ENCODE results near the gene RNF123. TPM values are rescaled to one million over a fixed set of nuclear protein-coding genes. Genes with fewer than 3 reads are reported as not detected.
A peak's percentile ranks its signal among the peaks of the same experiment; 100 is the strongest.

Gene RNF123
- 53.8 and 54.3 TPM in 2 replicates for total RNA-seq

DNA sequence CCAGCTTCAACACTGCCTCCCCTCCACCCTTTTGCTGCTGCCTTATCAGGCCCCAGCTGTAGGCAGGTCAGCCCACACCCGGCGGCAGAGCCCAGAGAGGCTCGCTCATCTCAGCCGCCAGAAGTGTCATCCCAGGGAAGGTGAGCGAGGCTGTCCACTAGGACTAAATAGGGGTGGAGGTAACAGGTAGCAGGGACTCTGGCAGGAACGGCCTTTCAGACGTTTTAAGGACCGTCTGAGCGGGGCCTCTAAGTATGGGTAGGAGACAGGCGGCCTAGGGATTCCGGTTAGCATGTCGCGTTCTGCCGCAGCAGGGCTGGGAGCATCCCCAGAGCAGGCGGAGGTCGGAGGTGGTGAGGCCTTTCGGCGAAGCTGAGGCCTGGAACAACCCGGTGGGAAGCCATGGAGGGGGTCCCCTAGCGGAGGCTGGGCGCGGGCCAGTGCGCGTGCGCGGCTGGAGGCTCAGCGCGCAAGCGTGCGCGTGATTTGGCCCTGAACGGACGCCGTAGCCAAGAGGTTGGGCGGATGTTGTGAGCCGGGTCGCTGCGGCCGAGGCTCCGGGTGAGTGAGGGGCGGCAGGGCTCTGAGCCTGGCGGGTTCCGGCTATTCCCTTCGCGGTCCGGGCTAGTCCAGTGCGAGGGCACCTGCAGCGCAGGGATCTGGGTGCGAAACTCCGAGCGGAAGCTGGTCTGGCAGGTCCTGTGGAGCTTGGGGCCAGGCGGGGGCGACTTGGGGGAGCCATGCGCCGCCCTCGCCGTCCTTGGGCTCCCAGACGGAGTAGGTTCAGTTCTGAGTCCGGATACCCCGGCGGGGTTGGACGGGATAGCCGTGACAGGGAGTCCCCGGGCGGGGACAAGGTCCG, at the start of gene RNF123, which contains the start of gene MST1:
Gene RNF123, plus strand, starts transcription at position 512 of the 862 bp plus-strand sequence. CDS start 1,609 bp downstream, outside the sequence.
Gene MST1, minus strand, starts transcription at position 429 of the 862 bp plus-strand sequence. CDS start 783 bp downstream, outside the sequence.
- H3K4me1 Mint-ChIP-seq (ENCODE audit: low read depth) = peaks cover 21% of the 10 kb centered on the region
- peak within 1 kb of the TSS; percentile 97 for H3K4me3 Mint-ChIP-seq
- H3K36me3 Mint-ChIP-seq (ENCODE audit: low read depth) = peaks cover 3% of the 10 kb centered on the region
- peak within 1 kb of the TSS; percentile 91 for H3K27ac Mint-ChIP-seq
- H3K27me3 Mint-ChIP-seq (ENCODE audit: insufficient read depth) = peaks cover 2% of the 10 kb centered on the region
- intact Hi-C loops (cut with micrococcal nuclease) = loop anchor here (1.0 to 5.0 kb wide), 4 partner anchors 15 to 597 kb away; partner anchors contain the start of genes AMIGO3, APEH, QRICH1 and TRAIP
- DNase-seq (ENCODE audit: low spot score) = peak; percentile 91
- H3K9me3 Mint-ChIP-seq = no peaks in the 10 kb centered on the region

DNA sequence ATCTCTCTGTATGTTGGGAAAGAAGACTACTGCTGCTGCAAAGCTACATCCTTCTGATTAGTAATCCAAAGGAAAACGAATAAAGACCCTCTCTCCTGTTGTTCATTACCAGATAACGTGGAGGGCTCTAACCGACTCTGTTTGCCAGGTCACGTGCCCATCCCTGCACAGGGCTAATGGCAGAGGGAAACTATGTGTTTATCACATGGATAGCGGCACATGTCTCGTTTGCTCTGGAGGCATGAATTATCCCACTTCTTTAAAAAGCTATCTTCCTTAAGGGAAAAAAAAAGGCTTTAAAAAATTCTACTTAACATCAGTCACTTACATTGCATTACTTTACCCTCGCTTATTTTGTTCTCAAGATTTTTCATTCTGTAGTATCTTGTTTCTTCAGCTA, 48.1 kb upstream of the RNF123 start:
- DNase-seq (ENCODE audit: low spot score) = no peak
- no peaks in the 10 kb centered on the region for H3K36me3 Mint-ChIP-seq (ENCODE audit: low read depth)
- no peaks in the 10 kb centered on the region for H3K27me3 Mint-ChIP-seq (ENCODE audit: insufficient read depth)
- H3K4me3 Mint-ChIP-seq = no peak overlapping the region
- H3K27ac Mint-ChIP-seq = no peak overlapping the region
- intact Hi-C loops (cut with micrococcal nuclease) = no loop called here
- peaks cover 6% of the 10 kb centered on the region for H3K4me1 Mint-ChIP-seq (ENCODE audit: low read depth)
- no peaks in the 10 kb centered on the region for H3K9me3 Mint-ChIP-seq

DNA sequence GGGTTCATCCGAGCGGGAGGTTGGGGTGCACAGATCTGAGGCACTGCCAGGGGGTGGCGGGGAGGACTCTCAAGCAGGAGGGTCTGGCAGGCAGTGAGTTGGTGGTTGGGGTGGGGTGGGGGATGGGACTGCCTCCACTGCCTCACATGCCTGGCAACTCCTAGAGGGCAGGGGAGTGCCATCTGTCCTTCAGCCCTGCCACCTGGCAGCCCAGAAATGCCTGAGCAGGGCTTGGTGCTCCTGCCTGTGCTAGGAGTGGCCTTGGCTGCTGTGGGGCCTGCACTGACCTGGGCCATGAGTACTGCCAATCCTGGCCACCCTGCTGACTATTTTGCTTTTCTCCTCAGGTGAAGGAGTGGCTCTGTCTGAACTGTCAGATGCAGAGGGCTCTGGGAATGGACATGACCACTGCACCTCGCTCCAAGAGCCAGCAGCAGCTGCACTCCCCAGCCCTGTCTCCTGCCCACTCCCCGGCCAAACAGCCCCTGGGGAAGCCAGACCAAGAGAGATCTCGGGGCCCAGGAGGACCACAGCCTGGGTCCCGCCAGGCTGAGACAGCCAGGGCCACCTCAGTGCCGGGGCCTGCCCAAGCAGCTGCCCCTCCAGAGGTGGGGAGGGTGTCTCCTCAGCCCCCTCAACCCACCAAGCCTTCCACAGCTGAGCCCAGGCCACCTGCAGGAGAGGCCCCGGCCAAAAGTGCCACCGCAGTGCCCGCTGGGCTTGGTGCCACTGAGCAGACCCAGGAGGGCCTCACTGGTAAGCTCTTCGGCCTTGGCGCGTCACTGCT, 47.2 kb upstream of the RNF123 start:
- no peak overlapping the region for H3K4me3 Mint-ChIP-seq
- no peak overlapping the region for H3K27ac Mint-ChIP-seq
- H3K36me3 Mint-ChIP-seq (ENCODE audit: low read depth) = no peaks in the 10 kb centered on the region
- H3K9me3 Mint-ChIP-seq = no peaks in the 10 kb centered on the region
- no peaks in the 10 kb centered on the region for H3K27me3 Mint-ChIP-seq (ENCODE audit: insufficient read depth)
- intact Hi-C loops (cut with micrococcal nuclease) = no loop called here
- DNase-seq (ENCODE audit: low spot score) = no peak
- peaks cover 2% of the 10 kb centered on the region for H3K4me1 Mint-ChIP-seq (ENCODE audit: low read depth)

DNA sequence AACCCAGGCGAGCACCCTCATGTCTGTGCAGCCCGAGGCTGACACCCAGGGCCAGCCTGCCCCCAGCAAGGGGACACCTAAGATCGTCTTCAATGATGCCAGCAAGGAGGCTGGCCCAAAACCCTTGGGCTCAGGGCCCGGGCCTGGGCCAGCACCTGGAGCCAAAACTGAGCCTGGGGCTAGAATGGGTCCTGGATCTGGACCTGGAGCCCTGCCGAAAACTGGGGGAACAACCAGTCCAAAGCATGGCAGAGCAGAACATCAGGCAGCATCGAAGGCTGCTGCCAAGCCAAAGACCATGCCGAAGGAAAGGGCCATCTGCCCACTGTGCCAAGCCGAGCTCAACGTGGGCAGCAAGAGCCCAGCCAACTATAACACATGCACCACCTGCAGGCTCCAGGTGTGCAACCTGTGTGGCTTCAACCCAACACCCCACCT, 46.6 kb upstream of the RNF123 start:
- H3K9me3 Mint-ChIP-seq = no peaks in the 10 kb centered on the region
- H3K36me3 Mint-ChIP-seq (ENCODE audit: low read depth) = no peaks in the 10 kb centered on the region
- no peaks in the 10 kb centered on the region for H3K4me1 Mint-ChIP-seq (ENCODE audit: low read depth)
- H3K27ac Mint-ChIP-seq = no peak overlapping the region
- no peak for DNase-seq (ENCODE audit: low spot score)
- intact Hi-C loops (cut with micrococcal nuclease) = no loop called here
- no peaks in the 10 kb centered on the region for H3K27me3 Mint-ChIP-seq (ENCODE audit: insufficient read depth)
- no peak overlapping the region for H3K4me3 Mint-ChIP-seq

DNA sequence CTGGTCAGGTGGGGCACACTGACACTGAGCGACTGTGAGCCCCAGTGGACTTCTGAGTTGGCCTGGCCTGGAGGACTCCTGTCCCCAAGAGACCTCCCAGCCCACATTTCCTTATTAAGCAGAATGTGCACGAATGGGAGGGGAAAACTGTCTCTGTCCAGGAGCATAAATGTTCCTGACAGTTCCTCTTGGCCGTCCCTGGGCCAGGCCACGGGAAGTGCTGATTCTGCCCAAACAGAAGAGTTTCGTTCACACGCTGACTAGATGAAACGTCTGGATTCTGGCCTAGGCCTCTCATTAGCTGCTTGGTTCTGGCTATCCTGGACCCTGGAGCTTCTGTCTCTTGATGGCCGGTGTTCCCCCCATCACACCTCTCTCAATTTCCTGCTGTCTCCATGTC, 44.7 kb upstream of the RNF123 start:
- H3K4me1 Mint-ChIP-seq (ENCODE audit: low read depth) = no peaks in the 10 kb centered on the region
- H3K9me3 Mint-ChIP-seq = no peaks in the 10 kb centered on the region
- no peak overlapping the region for H3K27ac Mint-ChIP-seq
- intact Hi-C loops (cut with micrococcal nuclease) = no loop called here
- H3K27me3 Mint-ChIP-seq (ENCODE audit: insufficient read depth) = no peaks in the 10 kb centered on the region
- H3K4me3 Mint-ChIP-seq = no peak overlapping the region
- no peak for DNase-seq (ENCODE audit: low spot score)
- no peaks in the 10 kb centered on the region for H3K36me3 Mint-ChIP-seq (ENCODE audit: low read depth)

DNA sequence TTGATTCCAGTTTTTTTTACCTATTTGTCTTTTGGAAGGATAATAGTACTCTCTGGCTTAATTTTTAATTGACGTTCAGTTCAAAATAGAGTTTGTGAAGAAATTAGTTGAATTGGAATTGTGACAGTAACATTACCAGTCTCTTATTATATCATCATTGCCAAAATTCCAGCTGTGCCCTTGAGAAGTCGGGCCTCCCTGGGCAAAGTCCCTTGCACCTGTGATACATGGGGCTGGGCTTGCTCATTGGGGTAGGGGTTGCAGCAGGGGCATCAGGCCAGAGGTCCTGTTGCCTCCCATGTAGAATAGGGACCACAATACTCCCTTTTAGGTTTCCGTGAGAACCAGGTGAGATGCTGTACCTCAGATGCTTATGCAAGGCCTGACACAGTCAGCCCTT, 43.1 kb upstream of the RNF123 start:
- intact Hi-C loops (cut with micrococcal nuclease) = no loop called here
- Mint-ChIP-seq H3K4me1 (ENCODE audit: low read depth) (no peaks in the 10 kb centered on the region), H3K9me3 (no peaks in the 10 kb centered on the region), H3K27ac (no peak overlapping the region), H3K27me3 (ENCODE audit: insufficient read depth) (no peaks in the 10 kb centered on the region), H3K4me3 (no peak overlapping the region), H3K36me3 (ENCODE audit: low read depth) (no peaks in the 10 kb centered on the region)
- DNase-seq (ENCODE audit: low spot score) = no peak

DNA sequence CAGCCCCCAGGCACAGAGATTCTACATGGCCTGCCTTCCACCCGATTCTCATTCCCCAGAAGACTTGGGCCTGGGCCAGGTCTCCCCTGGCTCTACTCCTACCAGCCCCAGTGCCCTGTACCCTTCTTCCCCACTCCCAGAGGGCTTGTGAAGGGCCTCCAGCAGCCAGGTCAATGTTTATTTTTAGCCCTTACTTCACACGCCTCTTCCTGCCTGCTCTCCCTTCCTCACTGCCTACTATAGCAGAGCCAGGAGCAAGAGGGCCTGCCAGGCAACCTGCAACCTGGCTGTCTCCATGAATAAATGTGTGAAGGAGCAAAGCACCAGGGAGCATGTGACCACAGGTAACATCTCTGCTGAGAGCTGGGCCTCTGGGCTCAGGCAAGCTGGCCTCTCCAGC, 41.6 kb upstream of the RNF123 start:
- H3K9me3 Mint-ChIP-seq = no peaks in the 10 kb centered on the region
- no peak overlapping the region for H3K4me3 Mint-ChIP-seq
- no peaks in the 10 kb centered on the region for H3K36me3 Mint-ChIP-seq (ENCODE audit: low read depth)
- intact Hi-C loops (cut with micrococcal nuclease) = no loop called here
- no peaks in the 10 kb centered on the region for H3K27me3 Mint-ChIP-seq (ENCODE audit: insufficient read depth)
- no peaks in the 10 kb centered on the region for H3K4me1 Mint-ChIP-seq (ENCODE audit: low read depth)
- no peak overlapping the region for H3K27ac Mint-ChIP-seq
- DNase-seq (ENCODE audit: low spot score) = no peak

DNA sequence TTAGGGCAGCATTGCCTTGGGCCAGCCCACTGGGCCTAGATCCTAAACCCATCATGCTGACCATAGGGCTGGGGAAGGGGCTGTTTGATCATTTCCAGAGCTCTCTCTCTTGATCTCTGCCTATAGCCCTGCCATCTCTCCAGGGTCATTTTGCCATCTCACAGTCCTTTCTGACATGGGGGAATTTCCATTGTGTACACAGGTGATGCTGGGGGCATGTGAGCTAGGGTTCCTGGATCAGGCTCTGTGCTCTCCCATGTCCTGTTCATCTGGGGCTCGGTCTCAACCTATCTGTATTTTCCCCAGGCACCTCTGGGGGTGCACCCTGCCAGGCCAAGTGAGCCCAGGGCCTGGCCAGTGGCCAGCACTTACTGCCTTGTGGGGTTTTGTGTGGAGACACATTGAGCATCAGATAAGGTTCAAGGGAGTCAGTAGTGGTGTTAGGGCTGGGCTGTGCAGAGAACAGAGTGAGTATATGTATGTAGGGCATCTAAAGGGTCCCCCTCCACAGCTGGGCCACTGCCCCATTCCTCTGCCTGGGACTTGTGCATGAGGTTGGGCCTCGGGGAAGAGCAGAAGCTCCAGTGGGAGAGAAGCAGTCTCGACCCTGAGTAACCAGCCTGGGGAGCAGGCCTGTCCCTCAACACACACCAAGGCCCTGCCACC, 40.9 kb upstream of the RNF123 start:
- Mint-ChIP-seq H3K4me1 (ENCODE audit: low read depth) (no peaks in the 10 kb centered on the region), H3K9me3 (no peaks in the 10 kb centered on the region), H3K27ac (no peak overlapping the region), H3K4me3 (no peak overlapping the region), H3K36me3 (ENCODE audit: low read depth) (no peaks in the 10 kb centered on the region), H3K27me3 (ENCODE audit: insufficient read depth) (no peaks in the 10 kb centered on the region)
- DNase-seq (ENCODE audit: low spot score) = no peak
- intact Hi-C loops (cut with micrococcal nuclease) = no loop called here

DNA sequence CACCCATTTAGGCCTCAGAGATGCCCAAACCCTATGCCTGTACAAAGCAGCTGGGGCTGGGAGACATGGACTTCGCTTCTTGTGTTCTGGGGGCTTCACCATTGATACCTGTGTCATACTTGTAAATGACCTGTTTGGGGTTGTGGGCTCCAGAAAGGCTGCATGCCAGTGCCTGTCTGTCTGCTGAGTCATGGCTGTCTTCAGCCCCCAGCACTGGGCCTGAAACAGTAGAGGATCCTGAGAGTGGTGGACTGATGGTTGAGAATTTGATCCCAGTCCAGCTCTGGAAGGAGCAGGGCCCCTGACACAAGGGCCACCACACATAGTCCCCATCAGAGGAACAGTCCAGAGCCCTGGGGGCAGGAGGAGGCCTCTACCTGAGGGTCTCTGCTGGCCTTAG, 39.8 kb upstream of the RNF123 start:
- H3K27ac Mint-ChIP-seq = no peak overlapping the region
- no peak for DNase-seq (ENCODE audit: low spot score)
- no peak overlapping the region for H3K4me3 Mint-ChIP-seq
- intact Hi-C loops (cut with micrococcal nuclease) = no loop called here
- no peaks in the 10 kb centered on the region for H3K9me3 Mint-ChIP-seq
- no peaks in the 10 kb centered on the region for H3K4me1 Mint-ChIP-seq (ENCODE audit: low read depth)
- H3K27me3 Mint-ChIP-seq (ENCODE audit: insufficient read depth) = peaks cover 1% of the 10 kb centered on the region
- no peaks in the 10 kb centered on the region for H3K36me3 Mint-ChIP-seq (ENCODE audit: low read depth)

DNA sequence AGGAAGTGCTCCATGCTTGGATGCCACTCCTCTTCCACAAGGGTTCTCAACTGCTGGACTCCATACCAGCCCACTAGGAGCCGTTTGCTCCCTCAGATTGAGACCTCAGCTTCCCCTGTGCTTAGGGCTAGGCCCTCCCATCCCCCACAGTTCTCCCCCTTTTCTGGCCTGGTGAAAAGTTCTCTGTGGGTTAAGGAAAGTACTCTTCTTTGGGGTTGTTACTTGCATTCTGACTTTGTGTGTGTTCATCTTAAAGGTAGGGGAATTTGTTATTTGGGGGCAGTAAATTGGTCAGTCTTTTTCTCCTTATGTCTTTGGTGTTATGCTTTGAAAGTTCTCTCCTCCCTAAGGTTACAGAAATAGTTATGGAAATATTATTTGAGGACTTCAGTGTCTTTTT, 39.2 kb upstream of the RNF123 start:
- no peak for DNase-seq (ENCODE audit: low spot score)
- Mint-ChIP-seq H3K36me3 (ENCODE audit: low read depth) (no peaks in the 10 kb centered on the region), H3K9me3 (no peaks in the 10 kb centered on the region), H3K4me1 (ENCODE audit: low read depth) (no peaks in the 10 kb centered on the region), H3K27ac (no peak overlapping the region), H3K27me3 (ENCODE audit: insufficient read depth) (peaks cover 1% of the 10 kb centered on the region), H3K4me3 (no peak overlapping the region)
- intact Hi-C loops (cut with micrococcal nuclease) = no loop called here

DNA sequence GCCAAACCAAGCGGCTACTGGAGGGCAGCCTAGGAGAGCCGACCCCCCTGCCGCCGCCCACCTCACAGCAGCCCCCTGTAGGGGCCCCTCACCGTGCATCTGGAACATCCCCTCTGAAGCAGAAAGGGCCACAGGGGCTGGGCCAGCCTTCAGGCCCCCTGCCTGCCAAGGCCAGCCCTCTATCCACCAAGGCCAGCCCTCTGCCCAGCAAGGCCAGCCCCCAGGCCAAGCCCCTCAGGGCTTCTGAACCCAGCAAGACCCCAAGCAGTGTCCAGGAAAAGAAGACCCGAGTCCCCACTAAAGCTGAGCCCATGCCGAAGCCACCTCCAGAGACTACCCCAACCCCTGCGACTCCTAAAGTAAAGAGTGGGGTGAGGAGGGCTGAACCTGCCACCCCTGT, 38.7 kb upstream of the RNF123 start:
- Mint-ChIP-seq H3K4me3 (no peak overlapping the region), H3K36me3 (ENCODE audit: low read depth) (no peaks in the 10 kb centered on the region), H3K27me3 (ENCODE audit: insufficient read depth) (peaks cover 1% of the 10 kb centered on the region), H3K27ac (no peak overlapping the region), H3K4me1 (ENCODE audit: low read depth) (no peaks in the 10 kb centered on the region), H3K9me3 (no peaks in the 10 kb centered on the region)
- intact Hi-C loops (cut with micrococcal nuclease) = no loop called here
- DNase-seq (ENCODE audit: low spot score) = no peak

DNA sequence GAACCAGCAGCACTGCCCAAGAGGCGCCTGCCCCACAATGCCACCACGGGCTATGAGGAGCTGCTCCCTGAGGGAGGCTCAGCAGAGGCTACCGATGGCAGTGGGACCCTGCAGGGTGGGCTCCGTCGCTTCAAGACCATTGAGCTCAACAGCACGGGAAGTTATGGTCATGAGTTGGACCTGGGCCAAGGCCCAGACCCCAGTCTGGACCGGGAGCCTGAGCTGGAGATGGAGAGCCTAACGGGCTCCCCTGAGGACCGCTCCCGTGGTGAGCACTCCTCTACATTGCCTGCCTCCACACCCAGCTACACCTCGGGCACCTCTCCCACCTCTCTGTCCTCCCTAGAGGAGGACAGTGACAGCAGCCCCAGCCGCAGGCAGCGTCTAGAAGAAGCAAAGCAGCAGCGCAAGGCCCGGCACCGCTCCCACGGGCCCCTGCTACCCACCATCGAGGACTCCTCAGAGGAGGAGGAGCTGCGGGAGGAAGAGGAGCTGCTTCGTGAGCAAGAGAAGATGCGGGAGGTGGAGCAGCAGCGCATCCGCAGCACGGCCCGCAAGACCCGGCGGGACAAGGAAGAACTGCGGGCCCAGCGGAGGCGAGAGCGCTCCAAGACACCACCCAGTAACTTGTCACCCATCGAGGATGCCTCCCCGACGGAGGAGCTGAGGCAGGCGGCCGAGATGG, 37.0 kb upstream of the RNF123 start:
- intact Hi-C loops (cut with micrococcal nuclease) = no loop called here
- Mint-ChIP-seq H3K27ac (no peak overlapping the region), H3K27me3 (ENCODE audit: insufficient read depth) (peaks cover 1% of the 10 kb centered on the region), H3K4me3 (no peak overlapping the region), H3K36me3 (ENCODE audit: low read depth) (no peaks in the 10 kb centered on the region), H3K9me3 (no peaks in the 10 kb centered on the region), H3K4me1 (ENCODE audit: low read depth) (no peaks in the 10 kb centered on the region)
- DNase-seq (ENCODE audit: low spot score) = no peak

All from activated T-helper 1 cell treated with anti-CD3 and anti-CD28 coated beads, Interleukin-12 subunit alpha, Interleukin-12 subunit beta, Interleukin-2, Interleukin-4 antibody, amounts not matched to agents 30 ng/mL and 10 ng/mL and 1 ng/mL, durations not matched to agents 14 hours and 24 hours and 36 hours (primary cell).